HG03060 (cell line): ENCODE data around the gene RAB21.
"Not testable (repeated sequence)": the region's sequence is repeated elsewhere in the genome, so short reads cannot be mapped to it uniquely, and the experiment has no call there.

ENCODE experiments used
- ATAC-seq: cut with Tn5 transposase; IDR thresholded peaks from one replicate; pipeline ENCODE4 v1.9.1; 2021; ENCODE audit warnings: low read depth, moderate number of reproducible peaks; ENCODE audit not compliant: unreplicated experiment

Gene RAB21

GRCh38 chr12:71748081-71748850, 6.4 kb upstream of the RAB21 start:
- no peak for ATAC-seq

- no peak for ATAC-seq
Observed at GRCh38 chr12:71749666-71750065, 5.0 kb upstream of the RAB21 start.

- no peak for ATAC-seq
Observed at GRCh38 chr12:71752891-71753290, 1.8 kb upstream of the RAB21 start.

- peak; percentile 23 for ATAC-seq
Observed at GRCh38 chr12:71755146-71755892, 656 bp downstream of the RAB21 start.

- no peak for ATAC-seq
Observed at GRCh38 chr12:71756054-71756690, 1.5 kb downstream of the RAB21 start.

GRCh38 chr12:71759941-71760340, 5.3 kb downstream of the RAB21 start:
- no peak for ATAC-seq

GRCh38 chr12:71760471-71760870, 5.8 kb downstream of the RAB21 start:
- no peak for ATAC-seq

- ATAC-seq: not testable (repeated sequence)
Observed at GRCh38 chr12:71761354-71761753, 6.7 kb downstream of the RAB21 start.

- ATAC-seq: no peak
Observed at GRCh38 chr12:71763677-71764379, 9.2 kb downstream of the RAB21 start.

- ATAC-seq: no peak
Observed at GRCh38 chr12:71764587-71765321, 10.1 kb downstream of the RAB21 start.

GRCh38 chr12:71766202-71766601, 11.5 kb downstream of the RAB21 start:
- ATAC-seq: no peak

GRCh38 chr12:71767183-71767582, 12.5 kb downstream of the RAB21 start:
- ATAC-seq: no peak

GRCh38 chr12:71768900-71769299, 14.2 kb downstream of the RAB21 start:
- ATAC-seq: no peak

- no peak for ATAC-seq
Observed at GRCh38 chr12:71771069-71771468, 16.4 kb downstream of the RAB21 start.

GRCh38 chr12:71772735-71773134, 18.1 kb downstream of the RAB21 start:
- ATAC-seq: no peak

GRCh38 chr12:71780237-71780822, 25.7 kb downstream of the RAB21 start:
- no peak for ATAC-seq

GRCh38 chr12:71782017-71782416, 27.4 kb downstream of the RAB21 start:
- ATAC-seq: no peak

- no peak for ATAC-seq
Observed at GRCh38 chr12:71786829-71787228, 32.2 kb downstream of the RAB21 start.

- ATAC-seq: no peak
Observed at GRCh38 chr12:71787580-71787979, 32.9 kb downstream of the RAB21 start.

- no peak for ATAC-seq
Observed at GRCh38 chr12:71790331-71790730, 35.7 kb downstream of the RAB21 start.
